ENCODE results near the gene NINJ2. TPM values are rescaled to one million over a fixed set of nuclear protein-coding genes. Genes with fewer than 3 reads are reported as not detected.

Gene NINJ2
- total RNA-seq, 2 experiments from 2014 or later = 1.1 to 3.4 TPM

- DNase-seq (no peak), ATAC-seq (ENCODE audit: poor library complexity) (no peak)
- ChIA-PET CTCF (no interaction called here), POLR2A (no interaction called here)
- Mint-ChIP-seq H3K9me3 (no peaks in the 10 kb centered on the region), H3K27me3 (no peaks in the 10 kb centered on the region), H3K4me3 (no peak overlapping the region), H3K27ac (no peak overlapping the region), H3K4me1 (ENCODE audit: low read depth) (no peaks in the 10 kb centered on the region), H3K36me3 (ENCODE audit: low read depth) (no peaks in the 10 kb centered on the region)
- no peaks in the 10 kb centered on the region for H3K27me3 ChIP-seq (ENCODE audit: control insufficient read depth in 1 of 2, insufficient read depth in 2 of 2, low read length in 2 of 2)
- TF ChIP-seq CTCF (IDR thresholded peaks at IDR 0.05) = no peak
- no peaks in the 10 kb centered on the region for H3K4me1 ChIP-seq (ENCODE audit: insufficient read depth, low read length)
- no peak overlapping the region for H3K27ac ChIP-seq (ENCODE audit: low read depth in 1 of 2, low read length in 2 of 2)
- intact Hi-C loops (cut with DNase I, micrococcal nuclease) = no loop called here
- H3K36me3 ChIP-seq (ENCODE audit: insufficient read depth, low read length) = no peaks in the 10 kb centered on the region
- no peaks in the 10 kb centered on the region for H3K9me3 ChIP-seq (ENCODE audit: control insufficient read depth in 1 of 2, insufficient read depth in 1 of 2, low read length in 2 of 2)
- no peak overlapping the region for H3K4me3 ChIP-seq (ENCODE audit: low read length)
Observed at GRCh38 chr12:592024-592505, 71.2 kb downstream of the NINJ2 start.

- intact Hi-C loops (cut with DNase I, micrococcal nuclease) = no loop called here
- ChIA-PET CTCF (no interaction called here), POLR2A (no interaction called here)
- Mint-ChIP-seq H3K27me3 (no peaks in the 10 kb centered on the region), H3K36me3 (ENCODE audit: low read depth) (no peaks in the 10 kb centered on the region), H3K4me1 (ENCODE audit: low read depth) (no peaks in the 10 kb centered on the region), H3K4me3 (no peak overlapping the region), H3K27ac (no peak overlapping the region), H3K9me3 (no peaks in the 10 kb centered on the region)
- no peaks in the 10 kb centered on the region for H3K36me3 ChIP-seq (ENCODE audit: insufficient read depth, low read length)
- no peak overlapping the region for H3K27ac ChIP-seq (ENCODE audit: low read depth in 1 of 2, low read length in 2 of 2)
- no peak for TF ChIP-seq CTCF (IDR thresholded peaks at IDR 0.05)
- peak in 1 of 14 experiments; percentile 12 for DNase-seq
- H3K4me1 ChIP-seq (ENCODE audit: insufficient read depth, low read length) = no peaks in the 10 kb centered on the region
- peak; percentile 43 for ATAC-seq (ENCODE audit: poor library complexity)
- no peak overlapping the region for H3K4me3 ChIP-seq (ENCODE audit: low read length)
- no peaks in the 10 kb centered on the region for H3K9me3 ChIP-seq (ENCODE audit: control insufficient read depth in 1 of 2, insufficient read depth in 1 of 2, low read length in 2 of 2)
- H3K27me3 ChIP-seq (ENCODE audit: control insufficient read depth in 1 of 2, insufficient read depth in 2 of 2, low read length in 2 of 2) = no peaks in the 10 kb centered on the region
Observed at GRCh38 chr12:591167-592023, 71.8 kb downstream of the NINJ2 start.

- CTCF ChIA-PET = no interaction called here
- no peaks in the 10 kb centered on the region for H3K36me3 ChIP-seq (ENCODE audit: insufficient read depth, low read length)
- H3K27me3 ChIP-seq (ENCODE audit: control insufficient read depth in 1 of 2, insufficient read depth in 2 of 2, low read length in 2 of 2) = no peaks in the 10 kb centered on the region
- no peaks in the 10 kb centered on the region for H3K4me1 ChIP-seq (ENCODE audit: insufficient read depth, low read length)
- Mint-ChIP-seq H3K27me3 (no peaks in the 10 kb centered on the region), H3K27ac (no peak overlapping the region), H3K4me1 (ENCODE audit: low read depth) (no peaks in the 10 kb centered on the region), H3K36me3 (ENCODE audit: low read depth) (no peaks in the 10 kb centered on the region), H3K4me3 (no peak overlapping the region), H3K9me3 (no peaks in the 10 kb centered on the region)
- POLR2A ChIA-PET = no interaction called here
- H3K27ac ChIP-seq (ENCODE audit: low read depth in 1 of 2, low read length in 2 of 2) = no peak overlapping the region
- intact Hi-C loops (cut with DNase I, micrococcal nuclease) = no loop called here
- DNase-seq (peak in 1 of 14 experiments; percentile 2), ATAC-seq (ENCODE audit: poor library complexity) (no peak)
- no peaks in the 10 kb centered on the region for H3K9me3 ChIP-seq (ENCODE audit: control insufficient read depth in 1 of 2, insufficient read depth in 1 of 2, low read length in 2 of 2)
- TF ChIP-seq CTCF (IDR thresholded peaks at IDR 0.05) = no peak
- H3K4me3 ChIP-seq (ENCODE audit: low read length) = no peak overlapping the region
Observed at GRCh38 chr12:590206-590750, 73.0 kb downstream of the NINJ2 start.

All from CD4-positive, alpha-beta T cell (primary cell).